GM21786 (cell line): Measurements from ENCODE around the gene APBB2.

Source experiments
- ATAC-seq: cut with Tn5 transposase; IDR thresholded peaks from one replicate; pipeline ENCODE4 v1.9.1; 2021; ENCODE audit not compliant: unreplicated experiment

Gene APBB2

GRCh38 chr4:41110050-41110449 lies 104.3 kb downstream of the APBB2 start:
- ATAC-seq = no peak

GRCh38 chr4:41108481-41108880 lies 105.9 kb downstream of the APBB2 start:
- ATAC-seq = no peak

GRCh38 chr4:41106694-41107419 lies 107.5 kb downstream of the APBB2 start:
- no peak for ATAC-seq

- ATAC-seq = no peak
These were observed 108.3 kb downstream of the APBB2 start for GRCh38 chr4:41106081-41106480.

- ATAC-seq = no peak
These were observed 110.2 kb downstream of the APBB2 start for GRCh38 chr4:41104155-41104554.

- no peak for ATAC-seq
These were observed 110.7 kb downstream of the APBB2 start for GRCh38 chr4:41103657-41104056.

GRCh38 chr4:41102414-41103092 lies 111.8 kb downstream of the APBB2 start:
- ATAC-seq = no peak

- no peak for ATAC-seq
These were observed 116.0 kb downstream of the APBB2 start for GRCh38 chr4:41098093-41099048.

GRCh38 chr4:41095973-41096372 lies 118.4 kb downstream of the APBB2 start:
- ATAC-seq = no peak

- ATAC-seq = no peak
These were observed 119.0 kb downstream of the APBB2 start for GRCh38 chr4:41095192-41095872.

GRCh38 chr4:41092128-41092527 lies 122.2 kb downstream of the APBB2 start:
- ATAC-seq = no peak

- ATAC-seq = no peak
These were observed 132.5 kb downstream of the APBB2 start for GRCh38 chr4:41081847-41082246.

GRCh38 chr4:41080976-41081375 lies 133.4 kb downstream of the APBB2 start:
- no peak for ATAC-seq

- ATAC-seq = no peak
These were observed 134.3 kb downstream of the APBB2 start for GRCh38 chr4:41079881-41080560.

- no peak for ATAC-seq
These were observed 136.7 kb downstream of the APBB2 start for GRCh38 chr4:41077628-41078027.

- no peak for ATAC-seq
These were observed 137.9 kb downstream of the APBB2 start for GRCh38 chr4:41076481-41076880.

- no peak for ATAC-seq
These were observed 140.1 kb downstream of the APBB2 start for GRCh38 chr4:41074215-41074614.

- no peak for ATAC-seq
These were observed 142.1 kb downstream of the APBB2 start for GRCh38 chr4:41072021-41072777.

- ATAC-seq = no peak
These were observed 143.6 kb downstream of the APBB2 start for GRCh38 chr4:41070516-41071281.
